ENCODE measurements around the gene CLCF1. TPM values are rescaled to one million over a fixed set of nuclear protein-coding genes. Genes with fewer than 3 reads are reported as not detected.

CLCF1 gene
- total and polyA plus RNA-seq, 2 of the 13 experiments (the other 11 are each of a cell fraction or from before 2014, with no cell fraction given), result 0.49 to 0.78 TPM

DNA sequence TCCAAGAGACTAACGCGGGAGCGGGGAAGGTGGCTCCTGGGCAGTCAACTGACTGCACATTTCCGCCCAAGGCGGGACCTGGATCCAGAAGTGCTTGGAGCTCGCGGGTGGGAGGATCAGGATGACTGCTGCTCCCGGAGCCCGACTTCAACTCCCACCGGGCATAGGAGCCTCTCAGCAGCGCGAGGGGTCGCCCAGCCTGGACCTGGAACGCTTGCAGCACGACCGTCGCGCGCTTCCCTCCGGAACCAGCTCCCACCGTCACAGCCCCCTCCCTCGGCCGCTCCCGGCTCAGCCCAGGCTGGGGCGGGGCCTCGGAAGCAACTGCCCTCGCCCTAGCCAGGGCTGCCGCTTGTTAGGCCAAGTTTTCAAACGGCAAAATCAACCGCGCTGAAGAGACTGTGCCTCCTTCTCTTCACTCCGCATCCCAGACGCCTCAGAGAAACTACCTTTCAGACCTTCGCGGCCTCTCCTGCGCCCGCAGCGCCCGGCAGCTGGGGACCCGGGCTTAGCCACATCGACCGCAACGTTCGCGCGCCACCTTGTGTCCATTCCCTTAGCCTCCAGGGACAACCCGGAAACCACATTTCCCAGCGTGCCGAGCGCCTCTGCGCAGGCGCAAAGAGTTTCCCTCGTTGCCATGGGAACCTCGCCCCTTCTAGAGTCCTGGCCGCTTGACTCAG is 56.1 kb downstream of the CLCF1 start (continued):
- TF ChIP-seq ZNF547 (CRISPR knock-in tag; IDR thresholded peaks at IDR 0.05) (peak; percentile 95; the same call in 1 of the 2 replicates), THYN1 (CRISPR knock-in tag; IDR thresholded peaks at IDR 0.05; ENCODE audit: borderline replicate concordance, low read depth) (no peak), DR1 (CRISPR knock-in tag; IDR thresholded peaks at IDR 0.05) (peak; percentile 59; the same call in 1 of the 2 replicates), ISL2 (CRISPR knock-in tag; IDR thresholded peaks at IDR 0.05) (no peak), CREM (IDR thresholded peaks at IDR 0.05) (peak; percentile 37), CREM (CRISPR knock-in tag; IDR thresholded peaks at IDR 0.05) (no peak), ZNF20 (CRISPR knock-in tag; IDR thresholded peaks at IDR 0.05) (peak; percentile 77; the same call in 1 of the 2 replicates)
- TF ChIP-seq, protein P1, sequence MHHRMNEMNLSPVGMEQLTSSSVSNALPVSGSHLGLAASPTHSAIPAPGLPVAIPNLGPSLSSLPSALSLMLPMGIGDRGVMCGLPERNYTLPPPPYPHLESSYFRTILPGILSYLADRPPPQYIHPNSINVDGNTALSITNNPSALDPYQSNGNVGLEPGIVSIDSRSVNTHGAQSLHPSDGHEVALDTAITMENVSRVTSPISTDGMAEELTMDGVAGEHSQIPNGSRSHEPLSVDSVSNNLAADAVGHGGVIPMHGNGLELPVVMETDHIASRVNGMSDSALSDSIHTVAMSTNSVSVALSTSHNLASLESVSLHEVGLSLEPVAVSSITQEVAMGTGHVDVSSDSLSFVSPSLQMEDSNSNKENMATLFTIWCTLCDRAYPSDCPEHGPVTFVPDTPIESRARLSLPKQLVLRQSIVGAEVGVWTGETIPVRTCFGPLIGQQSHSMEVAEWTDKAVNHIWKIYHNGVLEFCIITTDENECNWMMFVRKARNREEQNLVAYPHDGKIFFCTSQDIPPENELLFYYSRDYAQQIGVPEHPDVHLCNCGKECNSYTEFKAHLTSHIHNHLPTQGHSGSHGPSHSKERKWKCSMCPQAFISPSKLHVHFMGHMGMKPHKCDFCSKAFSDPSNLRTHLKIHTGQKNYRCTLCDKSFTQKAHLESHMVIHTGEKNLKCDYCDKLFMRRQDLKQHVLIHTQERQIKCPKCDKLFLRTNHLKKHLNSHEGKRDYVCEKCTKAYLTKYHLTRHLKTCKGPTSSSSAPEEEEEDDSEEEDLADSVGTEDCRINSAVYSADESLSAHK (CRISPR knock-in tag; IDR thresholded peaks at IDR 0.05; ENCODE audit: borderline replicate concordance), result no peak
- TF ChIP-seq, protein P2, sequence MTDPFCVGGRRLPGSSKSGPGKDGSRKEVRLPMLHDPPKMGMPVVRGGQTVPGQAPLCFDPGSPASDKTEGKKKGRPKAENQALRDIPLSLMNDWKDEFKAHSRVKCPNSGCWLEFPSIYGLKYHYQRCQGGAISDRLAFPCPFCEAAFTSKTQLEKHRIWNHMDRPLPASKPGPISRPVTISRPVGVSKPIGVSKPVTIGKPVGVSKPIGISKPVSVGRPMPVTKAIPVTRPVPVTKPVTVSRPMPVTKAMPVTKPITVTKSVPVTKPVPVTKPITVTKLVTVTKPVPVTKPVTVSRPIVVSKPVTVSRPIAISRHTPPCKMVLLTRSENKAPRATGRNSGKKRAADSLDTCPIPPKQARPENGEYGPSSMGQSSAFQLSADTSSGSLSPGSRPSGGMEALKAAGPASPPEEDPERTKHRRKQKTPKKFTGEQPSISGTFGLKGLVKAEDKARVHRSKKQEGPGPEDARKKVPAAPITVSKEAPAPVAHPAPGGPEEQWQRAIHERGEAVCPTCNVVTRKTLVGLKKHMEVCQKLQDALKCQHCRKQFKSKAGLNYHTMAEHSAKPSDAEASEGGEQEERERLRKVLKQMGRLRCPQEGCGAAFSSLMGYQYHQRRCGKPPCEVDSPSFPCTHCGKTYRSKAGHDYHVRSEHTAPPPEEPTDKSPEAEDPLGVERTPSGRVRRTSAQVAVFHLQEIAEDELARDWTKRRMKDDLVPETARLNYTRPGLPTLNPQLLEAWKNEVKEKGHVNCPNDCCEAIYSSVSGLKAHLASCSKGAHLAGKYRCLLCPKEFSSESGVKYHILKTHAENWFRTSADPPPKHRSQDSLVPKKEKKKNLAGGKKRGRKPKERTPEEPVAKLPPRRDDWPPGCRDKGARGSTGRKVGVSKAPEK (CRISPR knock-in tag; IDR thresholded peaks at IDR 0.05; ENCODE audit: borderline replicate concordance), result no peak
- TF ChIP-seq, protein P3, sequence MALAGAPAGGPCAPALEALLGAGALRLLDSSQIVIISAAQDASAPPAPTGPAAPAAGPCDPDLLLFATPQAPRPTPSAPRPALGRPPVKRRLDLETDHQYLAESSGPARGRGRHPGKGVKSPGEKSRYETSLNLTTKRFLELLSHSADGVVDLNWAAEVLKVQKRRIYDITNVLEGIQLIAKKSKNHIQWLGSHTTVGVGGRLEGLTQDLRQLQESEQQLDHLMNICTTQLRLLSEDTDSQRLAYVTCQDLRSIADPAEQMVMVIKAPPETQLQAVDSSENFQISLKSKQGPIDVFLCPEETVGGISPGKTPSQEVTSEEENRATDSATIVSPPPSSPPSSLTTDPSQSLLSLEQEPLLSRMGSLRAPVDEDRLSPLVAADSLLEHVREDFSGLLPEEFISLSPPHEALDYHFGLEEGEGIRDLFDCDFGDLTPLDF (CRISPR knock-in tag; IDR thresholded peaks at IDR 0.05), result no peak; the same call in 1 of the 2 replicates
- TF ChIP-seq, protein P4, sequence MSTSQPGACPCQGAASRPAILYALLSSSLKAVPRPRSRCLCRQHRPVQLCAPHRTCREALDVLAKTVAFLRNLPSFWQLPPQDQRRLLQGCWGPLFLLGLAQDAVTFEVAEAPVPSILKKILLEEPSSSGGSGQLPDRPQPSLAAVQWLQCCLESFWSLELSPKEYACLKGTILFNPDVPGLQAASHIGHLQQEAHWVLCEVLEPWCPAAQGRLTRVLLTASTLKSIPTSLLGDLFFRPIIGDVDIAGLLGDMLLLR (CRISPR knock-in tag; IDR thresholded peaks at IDR 0.05), result peak; percentile 77
- TF ChIP-seq, protein P5, sequence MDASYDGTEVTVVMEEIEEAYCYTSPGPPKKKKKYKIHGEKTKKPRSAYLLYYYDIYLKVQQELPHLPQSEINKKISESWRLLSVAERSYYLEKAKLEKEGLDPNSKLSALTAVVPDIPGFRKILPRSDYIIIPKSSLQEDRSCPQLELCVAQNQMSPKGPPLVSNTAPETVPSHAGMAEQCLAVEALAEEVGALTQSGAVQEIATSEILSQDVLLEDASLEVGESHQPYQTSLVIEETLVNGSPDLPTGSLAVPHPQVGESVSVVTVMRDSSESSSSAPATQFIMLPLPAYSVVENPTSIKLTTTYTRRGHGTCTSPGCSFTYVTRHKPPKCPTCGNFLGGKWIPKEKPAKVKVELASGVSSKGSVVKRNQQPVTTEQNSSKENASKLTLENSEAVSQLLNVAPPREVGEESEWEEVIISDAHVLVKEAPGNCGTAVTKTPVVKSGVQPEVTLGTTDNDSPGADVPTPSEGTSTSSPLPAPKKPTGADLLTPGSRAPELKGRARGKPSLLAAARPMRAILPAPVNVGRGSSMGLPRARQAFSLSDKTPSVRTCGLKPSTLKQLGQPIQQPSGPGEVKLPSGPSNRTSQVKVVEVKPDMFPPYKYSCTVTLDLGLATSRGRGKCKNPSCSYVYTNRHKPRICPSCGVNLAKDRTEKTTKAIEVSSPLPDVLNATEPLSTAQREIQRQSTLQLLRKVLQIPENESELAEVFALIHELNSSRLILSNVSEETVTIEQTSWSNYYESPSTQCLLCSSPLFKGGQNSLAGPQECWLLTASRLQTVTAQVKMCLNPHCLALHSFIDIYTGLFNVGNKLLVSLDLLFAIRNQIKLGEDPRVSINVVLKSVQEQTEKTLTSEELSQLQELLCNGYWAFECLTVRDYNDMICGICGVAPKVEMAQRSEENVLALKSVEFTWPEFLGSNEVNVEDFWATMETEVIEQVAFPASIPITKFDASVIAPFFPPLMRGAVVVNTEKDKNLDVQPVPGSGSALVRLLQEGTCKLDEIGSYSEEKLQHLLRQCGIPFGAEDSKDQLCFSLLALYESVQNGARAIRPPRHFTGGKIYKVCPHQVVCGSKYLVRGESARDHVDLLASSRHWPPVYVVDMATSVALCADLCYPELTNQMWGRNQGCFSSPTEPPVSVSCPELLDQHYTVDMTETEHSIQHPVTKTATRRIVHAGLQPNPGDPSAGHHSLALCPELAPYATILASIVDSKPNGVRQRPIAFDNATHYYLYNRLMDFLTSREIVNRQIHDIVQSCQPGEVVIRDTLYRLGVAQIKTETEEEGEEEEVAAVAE (CRISPR knock-in tag; IDR thresholded peaks at IDR 0.05; ENCODE audit: borderline replicate concordance), result peak; percentile 83; the same call in 1 of the 2 replicates
- TF ChIP-seq, protein P6, sequence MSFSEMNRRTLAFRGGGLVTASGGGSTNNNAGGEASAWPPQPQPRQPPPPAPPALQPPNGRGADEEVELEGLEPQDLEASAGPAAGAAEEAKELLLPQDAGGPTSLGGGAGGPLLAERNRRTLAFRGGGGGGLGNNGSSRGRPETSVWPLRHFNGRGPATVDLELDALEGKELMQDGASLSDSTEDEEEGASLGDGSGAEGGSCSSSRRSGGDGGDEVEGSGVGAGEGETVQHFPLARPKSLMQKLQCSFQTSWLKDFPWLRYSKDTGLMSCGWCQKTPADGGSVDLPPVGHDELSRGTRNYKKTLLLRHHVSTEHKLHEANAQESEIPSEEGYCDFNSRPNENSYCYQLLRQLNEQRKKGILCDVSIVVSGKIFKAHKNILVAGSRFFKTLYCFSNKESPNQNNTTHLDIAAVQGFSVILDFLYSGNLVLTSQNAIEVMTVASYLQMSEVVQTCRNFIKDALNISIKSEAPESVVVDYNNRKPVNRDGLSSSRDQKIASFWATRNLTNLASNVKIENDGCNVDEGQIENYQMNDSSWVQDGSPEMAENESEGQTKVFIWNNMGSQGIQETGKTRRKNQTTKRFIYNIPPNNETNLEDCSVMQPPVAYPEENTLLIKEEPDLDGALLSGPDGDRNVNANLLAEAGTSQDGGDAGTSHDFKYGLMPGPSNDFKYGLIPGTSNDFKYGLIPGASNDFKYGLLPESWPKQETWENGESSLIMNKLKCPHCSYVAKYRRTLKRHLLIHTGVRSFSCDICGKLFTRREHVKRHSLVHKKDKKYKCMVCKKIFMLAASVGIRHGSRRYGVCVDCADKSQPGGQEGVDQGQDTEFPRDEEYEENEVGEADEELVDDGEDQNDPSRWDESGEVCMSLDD (CRISPR knock-in tag; IDR thresholded peaks at IDR 0.05; ENCODE audit: borderline replicate concordance), result no peak

Data from HepG2 (cell line).